Activated CD8-positive, alpha-beta memory T cell treated with anti-CD3 and anti-CD28 coated beads, Interleukin-2, amount 50 U/mL, for 1 hour (primary cell): ENCODE measurements around the gene PITPNB.

Experiments used
- DNase-seq: peaks from one replicate; pipeline ENCODE4 v3.0.0-alpha.2; 2020; ENCODE audit errors: extremely low read depth

The PITPNB gene

DNA sequence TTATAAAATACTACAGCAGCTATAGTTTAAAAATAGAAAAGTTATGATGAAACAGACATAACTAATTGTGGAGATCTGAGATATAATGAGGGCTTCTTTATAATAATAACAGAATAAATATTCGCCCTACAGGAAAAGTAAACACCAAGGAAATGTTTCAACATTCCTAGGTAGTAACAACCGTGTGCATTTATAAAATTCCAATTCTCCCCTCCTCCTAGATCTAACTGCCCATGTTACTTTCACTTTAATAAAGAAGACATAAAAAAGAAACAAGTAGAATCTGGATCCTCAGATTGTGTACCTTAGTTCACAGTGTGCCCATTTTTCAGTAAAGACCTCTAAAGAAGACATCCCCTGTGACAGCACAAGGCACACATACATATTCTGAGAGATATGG is 59.7 kb downstream of the PITPNB start:
- DNase-seq: no peak

DNA sequence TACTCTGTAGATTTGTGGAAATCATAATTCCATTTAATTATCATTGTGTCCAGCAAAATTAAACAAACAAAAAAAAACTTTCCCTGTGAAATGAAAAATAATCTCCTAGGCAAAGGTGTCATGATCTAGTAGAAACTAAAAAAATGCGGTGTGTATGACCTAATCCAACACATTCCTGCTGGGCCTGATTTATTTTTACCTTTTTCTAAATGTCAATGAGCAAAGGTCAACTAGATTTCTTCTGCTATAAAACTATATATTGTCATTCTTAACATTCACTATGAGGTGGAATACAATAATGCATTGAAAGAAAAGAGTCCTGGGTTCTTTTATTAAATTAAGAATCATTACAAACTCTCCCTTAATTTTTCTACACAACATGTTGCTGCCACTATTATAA is 60.4 kb downstream of the PITPNB start:
- no peak for DNase-seq

DNA sequence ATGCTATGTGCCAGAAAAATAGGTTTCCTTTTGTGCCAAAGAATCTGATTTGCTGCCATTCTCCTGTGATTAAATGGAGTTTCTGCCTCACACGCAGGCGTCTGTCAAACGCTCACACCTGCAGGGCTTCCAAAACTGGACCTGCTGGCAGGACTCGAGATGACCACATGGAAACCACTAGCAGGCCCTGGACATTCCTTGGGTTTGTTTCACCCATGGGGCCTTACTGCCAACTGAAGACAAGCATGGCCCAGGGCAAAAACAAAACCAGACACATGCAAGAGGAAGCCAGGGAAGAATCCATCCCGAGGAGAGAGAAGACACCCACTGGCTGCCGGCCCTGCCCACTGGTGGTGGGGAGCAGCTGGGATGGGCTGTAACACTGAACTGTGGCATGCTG is 61.6 kb downstream of the PITPNB start:
- no peak for DNase-seq

DNA sequence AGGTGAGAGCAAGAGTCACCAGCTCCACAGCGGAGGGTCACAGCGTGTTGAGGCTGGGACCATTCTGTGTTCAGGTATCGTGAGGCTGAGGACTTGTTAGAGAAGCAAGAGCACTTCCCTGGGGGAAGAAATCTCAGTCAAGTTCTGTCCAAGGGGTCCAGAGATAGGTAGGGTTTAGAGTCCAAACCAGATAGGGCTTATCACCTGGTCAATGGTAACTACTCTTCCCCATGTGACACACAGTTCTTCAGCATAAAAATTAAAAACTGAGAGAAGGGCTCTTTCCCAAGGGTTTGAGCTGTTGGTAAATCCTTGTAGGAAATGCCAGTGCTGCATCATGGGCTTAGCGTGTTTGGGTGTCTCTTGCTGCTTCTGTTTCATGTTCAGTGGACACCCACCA is 62.7 kb downstream of the PITPNB start:
- no peak for DNase-seq

DNA sequence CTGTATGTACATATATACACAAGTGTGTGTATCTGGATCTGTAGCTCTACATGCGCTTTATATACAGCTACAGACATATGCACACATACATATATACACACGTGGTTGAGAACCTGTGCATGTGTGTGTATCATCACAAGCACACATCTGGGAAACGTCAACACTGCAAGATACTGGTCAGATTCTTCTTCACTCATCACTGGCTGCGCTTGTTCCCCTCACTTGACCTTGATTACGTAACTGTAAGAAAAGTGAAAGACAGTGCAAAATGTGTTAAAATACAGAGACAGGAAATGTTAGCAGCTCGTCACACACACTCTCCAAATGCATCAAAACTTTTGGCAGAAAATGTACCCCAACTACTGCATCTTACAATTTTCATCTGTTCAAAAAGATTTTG is 65.6 kb downstream of the PITPNB start:
- no peak for DNase-seq

DNA sequence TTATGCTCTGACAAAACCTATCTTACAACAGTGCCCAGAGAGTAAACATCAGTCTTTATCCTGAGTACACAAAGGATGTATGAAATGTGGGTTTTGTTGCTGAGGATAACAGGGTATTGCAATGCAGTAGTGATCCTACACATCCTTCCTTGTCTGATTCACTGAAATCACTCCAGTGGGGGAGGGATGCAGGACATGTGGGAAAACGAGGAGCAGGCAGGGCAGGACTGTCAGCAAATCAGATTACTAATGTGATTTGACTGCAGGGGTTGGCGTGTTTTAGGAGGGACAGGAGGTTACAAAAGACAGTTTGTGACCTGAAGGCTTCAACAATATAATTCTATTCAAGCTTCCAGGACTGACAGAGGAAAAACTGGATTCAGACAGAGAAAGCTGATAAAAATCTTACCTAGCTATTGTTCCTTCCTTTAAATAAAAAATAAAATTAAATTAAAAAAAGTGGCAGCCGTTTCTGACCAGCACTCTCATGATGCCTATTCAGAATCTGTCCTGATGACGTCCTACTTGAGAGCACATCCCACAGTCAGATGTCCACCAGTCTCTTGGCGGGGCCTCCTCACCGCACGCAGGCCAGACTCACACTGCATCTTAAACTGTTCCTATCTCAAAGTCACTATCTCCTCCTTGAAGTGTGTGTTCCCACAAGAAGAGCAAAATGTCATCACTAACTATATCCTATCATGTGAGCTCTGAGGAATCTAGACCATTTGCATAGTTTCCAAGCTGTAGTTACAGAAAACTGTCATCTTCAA is 66.9 kb downstream of the PITPNB start:
- DNase-seq: no peak

DNA sequence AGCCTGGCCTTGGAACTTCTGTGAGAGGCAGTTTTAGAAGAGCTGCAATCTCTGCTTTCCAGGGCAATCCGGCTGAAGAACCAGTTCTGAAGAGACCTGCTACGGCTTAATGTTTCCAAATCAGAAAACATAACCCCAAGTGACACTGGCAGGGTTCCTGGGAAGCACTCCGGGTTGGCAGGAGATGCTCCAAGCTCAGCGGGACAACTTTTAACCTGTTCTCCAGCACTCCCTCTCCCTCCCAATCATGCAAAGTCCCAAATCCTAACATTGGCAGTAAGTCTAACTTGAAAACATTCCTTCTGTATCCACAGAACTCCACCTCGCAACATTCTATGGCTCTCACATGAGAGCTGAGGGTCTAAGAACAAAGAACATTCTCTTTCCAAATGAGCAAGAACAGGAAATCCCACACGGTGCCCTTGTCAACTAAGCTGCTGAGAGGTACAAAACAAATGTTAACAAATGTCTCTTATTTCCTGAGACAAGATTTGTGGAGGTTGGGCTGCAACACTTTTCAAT is 69.0 kb downstream of the PITPNB start:
- DNase-seq: no peak

DNA sequence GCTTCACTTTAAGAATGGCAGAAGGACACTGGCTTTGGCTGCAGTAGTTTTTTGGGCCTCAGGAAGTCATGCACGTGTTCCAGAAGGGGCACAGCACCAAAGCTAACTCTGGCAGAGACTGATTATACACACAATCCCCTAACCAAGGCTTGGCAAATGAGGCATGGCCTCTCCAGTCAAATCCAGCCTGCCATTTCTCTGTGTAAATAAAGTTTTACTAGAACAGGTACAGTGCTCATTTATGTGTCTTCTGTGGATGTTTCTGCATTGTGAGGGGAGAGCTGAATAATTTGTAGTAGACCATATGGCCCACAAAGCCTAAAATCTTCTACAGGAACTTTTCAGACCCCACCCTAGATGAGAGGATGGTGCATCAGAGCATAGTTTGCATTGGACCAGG is 71.1 kb downstream of the PITPNB start:
- no peak for DNase-seq

DNA sequence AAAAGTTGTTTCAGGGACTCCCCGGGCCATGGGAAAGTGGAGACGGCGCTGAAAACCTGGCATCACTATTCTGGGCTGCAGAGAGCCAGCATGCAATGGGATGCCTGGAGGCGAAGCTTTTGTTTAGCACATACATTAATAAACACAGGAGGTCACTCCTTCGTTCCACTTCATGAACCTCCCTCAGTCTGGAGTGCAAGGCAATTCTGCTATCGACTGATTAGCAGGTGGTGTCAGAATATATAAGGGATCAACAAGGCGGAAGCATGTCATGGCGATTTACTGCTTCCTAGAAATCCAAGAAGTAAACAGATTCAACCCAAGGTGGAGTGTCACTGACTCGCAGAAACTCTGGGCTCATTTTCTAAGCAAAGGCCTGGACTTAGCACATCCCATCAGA is 72.1 kb downstream of the PITPNB start:
- no peak for DNase-seq

DNA sequence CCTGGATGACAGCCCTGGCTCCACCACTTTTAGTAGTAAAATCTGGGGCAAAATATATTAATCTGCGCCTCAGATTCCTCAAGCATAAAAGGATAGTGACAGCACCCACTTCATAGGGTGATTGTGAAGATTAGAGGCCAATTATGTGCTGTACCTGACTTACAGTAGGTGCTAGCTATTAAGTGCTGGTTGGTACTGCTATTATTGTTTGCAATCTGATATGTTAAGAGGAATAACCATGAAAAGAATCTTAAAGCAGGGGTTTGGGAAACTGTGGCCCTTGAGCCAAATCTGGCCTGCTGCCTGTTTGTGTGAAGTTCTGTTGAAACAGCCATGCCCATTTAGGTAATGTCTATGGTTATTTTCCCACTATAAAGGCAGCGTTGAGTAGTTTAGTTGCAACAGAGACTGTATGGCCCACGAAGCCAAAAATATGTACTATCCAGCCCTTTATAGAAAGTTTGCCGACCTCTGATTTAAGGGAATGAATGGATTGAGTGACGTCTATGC is 72.8 kb downstream of the PITPNB start:
- no peak for DNase-seq

DNA sequence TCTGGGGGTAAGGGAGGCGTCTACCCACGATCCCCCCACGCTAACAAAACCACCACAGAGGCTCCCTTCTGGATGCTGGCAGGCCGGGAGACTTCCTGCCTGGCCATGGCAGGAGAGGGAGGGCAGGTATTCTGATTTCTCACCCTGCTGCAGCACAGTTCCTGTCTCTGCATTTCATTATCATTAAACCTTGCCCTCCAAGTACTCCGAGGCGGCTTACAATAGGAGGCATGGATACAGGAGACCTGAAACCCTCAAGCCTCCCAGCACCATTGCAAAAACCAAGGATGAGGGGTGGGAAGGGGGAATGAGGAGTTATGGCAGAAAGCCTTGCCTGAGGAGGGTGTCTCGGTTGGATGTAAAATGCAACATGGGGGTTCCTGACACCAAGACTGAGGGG is 73.4 kb downstream of the PITPNB start:
- DNase-seq: no peak

DNA sequence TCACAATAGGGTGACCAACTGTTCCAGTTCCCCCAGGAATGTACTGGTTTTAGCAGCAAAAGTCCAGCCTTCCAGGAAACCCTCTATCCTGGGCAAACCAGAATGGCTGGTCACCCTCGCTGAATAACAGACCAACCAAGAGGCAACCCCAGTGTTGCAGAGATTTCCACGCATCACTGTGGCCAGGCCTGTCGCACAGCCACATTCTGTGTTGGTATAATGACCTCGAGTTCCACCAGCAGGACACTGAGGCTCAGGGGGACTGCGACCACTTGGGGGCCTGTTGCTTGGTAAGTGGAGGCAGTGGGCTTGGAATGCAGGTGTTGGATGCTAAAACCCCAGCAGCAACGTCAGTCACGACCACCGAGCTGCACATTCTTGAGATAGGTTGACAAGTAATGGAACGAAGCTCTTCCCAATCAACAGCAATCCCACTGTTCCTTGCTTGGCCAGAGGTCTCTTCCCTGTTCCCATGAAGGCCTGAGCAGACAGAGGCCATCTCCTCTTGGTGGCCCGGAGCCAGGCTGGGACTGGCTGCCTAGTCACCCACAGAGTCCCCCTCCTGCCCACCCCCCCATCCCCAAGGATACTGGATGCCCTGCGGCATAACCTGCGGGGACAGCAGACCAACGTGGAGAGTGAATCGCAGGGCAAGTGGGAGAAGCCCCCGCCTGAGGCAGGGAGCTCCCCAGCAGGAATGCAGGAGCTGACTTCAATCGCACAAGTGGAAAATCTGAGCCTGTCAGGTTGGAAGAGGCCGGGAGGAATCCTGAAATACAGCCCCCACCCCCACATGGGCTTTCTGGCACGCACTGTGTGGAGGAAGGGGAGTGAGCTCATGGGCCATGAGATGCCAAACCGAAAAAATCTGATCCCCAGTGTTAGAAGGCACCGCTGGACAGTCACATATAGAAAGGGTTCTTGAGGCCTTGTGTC is 74.1 kb downstream of the PITPNB start:
- no peak for DNase-seq

DNA sequence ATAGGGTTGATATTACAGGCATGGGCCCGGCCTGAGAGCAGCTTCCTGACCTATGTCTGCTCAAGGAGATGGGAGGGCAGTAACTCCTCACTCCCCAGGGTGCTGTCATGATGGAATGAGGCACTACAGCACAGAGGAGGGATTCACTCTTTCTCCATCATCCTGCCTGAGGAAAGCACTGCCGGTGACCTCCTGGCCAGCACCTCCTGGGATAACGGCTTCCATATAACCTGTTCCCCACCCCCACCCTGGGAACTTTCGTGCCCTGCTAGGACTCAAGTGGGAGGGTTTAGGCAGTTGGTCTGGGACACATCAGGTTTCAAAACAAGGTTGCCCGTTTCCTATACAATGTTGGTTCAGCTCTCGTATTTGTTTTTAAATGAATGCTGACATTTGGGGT is 74.8 kb downstream of the PITPNB start:
- no peak for DNase-seq

DNA sequence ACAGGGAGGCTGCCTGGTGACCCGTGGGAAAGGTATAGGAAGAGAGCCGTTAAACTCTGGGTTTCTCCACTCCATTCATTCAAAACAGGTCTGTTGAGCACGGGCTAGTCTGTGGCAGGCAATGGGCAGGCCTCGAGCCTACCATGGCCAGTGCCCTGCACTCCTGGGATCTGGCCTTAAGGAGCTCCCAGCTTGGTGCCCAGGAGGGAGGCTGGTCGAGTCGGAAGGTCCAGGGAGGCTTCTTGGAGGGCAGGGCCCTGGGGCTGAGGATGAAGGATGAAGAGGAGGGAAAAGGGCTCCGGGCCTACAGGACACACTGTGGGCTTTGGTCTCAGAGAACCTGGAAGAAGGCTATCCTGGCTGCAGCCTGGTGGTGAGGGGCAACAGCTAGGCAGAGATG is 75.6 kb downstream of the PITPNB start:
- no peak for DNase-seq

DNA sequence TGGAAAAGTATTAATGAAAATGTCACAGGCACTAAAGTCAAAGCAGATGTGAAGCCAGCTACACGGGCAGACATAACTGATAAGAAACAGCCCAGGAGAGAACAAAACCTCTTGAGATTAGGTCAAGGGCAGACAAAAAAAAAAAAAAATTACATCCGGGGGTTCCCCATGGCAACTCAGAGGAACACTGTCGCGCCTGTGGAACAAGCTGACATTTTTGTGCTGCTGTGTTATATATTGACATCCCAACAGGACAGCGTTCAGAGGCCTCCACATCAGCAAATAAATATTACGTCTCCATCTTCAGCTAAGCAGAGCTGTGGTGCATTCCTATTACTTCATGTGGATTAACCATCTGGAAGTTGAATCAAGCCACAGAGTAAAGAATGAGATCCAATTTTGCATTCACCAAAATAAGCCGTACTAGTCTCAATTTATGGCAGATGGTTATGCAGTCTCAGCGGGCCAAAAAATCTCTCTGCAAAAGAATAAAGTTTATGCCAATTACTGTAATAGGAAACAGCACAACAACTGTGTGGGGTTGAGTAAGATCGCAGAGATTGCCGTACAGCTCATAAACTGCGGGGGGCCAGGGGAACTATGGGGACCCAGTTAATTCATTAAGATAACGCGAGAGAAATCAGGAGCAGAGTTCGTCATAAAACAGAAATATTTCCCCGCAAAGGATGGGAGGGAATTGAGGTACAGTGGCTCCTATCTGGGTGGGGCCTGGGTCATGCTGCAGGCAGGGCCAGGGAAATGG is 76.2 kb downstream of the PITPNB start:
- no peak for DNase-seq

DNA sequence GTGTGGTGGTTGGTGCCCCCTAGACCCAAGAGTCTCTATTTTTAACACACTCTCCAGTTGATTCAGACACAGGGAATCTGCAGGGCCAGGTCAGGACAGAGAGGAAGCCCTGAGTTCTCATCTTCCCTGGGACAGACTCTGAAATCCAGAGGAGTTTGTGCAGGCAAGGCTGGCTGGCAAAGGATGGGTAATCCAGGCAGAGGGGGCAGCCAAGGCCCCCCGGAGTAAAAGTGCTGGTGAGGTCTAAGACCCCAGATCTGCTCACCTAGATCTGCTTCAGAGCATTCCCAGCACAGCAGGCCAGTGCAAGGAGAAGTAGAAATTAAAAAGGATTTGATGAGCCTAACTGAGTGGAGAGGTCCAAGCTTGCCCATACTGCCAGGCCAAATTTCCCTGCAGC is 76.9 kb downstream of the PITPNB start:
- DNase-seq: no peak

DNA sequence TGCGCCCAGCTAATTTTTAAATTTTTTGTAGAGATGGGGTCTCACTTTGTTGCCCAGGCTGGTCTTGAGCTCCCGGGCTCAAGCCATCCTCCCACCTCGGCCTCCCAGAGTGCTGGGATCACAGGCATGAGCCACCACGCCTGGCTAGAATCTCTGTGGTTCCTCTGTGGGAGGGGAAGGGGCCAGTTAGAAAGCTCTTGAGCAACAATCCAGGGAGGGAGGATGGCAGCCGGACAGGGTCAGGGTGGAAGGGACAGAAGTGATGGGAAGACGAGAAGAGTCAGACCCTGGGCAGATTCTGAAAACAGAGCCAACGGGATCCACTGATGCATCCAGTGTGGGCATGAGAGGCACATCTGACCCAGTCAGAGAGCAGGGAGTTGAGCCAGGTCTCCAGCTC is 78.6 kb downstream of the PITPNB start:
- no peak for DNase-seq

DNA sequence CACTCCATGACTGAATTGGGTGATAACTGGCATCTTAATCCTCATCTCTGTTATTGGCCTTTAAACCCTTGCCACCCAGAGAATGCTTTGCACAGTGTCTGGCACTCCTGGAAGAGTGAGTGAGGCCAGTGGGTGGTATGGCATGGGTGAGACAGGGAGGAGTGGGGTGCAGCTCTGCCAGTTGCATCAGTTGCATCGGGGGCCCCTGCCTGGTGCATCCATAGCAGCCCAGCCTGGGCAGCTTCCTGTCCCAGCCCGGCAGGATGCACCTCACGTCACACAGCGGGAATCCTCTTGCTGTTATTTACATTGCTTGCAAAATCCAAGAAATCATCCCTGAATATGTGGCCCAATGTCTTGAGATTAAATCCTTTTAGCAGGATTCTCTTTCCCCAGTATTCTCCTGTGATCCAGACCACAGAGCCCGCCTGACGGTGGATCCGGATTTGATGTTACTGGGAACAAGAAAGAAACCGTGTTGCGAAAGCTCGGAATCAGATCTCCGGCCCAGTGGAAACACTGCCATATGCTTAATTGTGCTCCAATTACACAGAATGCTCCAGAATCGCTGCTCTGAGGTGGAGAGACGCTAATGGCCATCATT is 79.9 kb downstream of the PITPNB start:
- DNase-seq: no peak

DNA sequence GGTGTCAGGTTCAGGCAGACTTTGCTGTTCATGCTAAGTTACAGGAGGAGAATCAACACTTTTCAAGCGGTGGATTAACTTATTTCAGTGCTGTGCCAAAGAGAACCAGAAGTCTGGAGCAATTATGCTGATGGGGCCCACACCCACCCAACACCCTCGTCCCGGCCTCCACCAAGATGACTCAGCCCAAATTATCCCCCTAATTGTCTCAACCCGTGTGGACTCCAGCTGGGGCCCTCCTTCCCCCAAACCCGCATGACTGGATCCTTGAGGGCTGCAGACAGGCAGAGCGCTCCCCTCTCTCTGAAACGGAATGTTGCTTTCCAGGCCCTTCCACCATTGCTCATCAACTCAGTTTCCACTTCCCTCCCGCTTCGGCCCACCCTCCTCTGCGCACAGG is 82.9 kb downstream of the PITPNB start:
- DNase-seq: no peak

DNA sequence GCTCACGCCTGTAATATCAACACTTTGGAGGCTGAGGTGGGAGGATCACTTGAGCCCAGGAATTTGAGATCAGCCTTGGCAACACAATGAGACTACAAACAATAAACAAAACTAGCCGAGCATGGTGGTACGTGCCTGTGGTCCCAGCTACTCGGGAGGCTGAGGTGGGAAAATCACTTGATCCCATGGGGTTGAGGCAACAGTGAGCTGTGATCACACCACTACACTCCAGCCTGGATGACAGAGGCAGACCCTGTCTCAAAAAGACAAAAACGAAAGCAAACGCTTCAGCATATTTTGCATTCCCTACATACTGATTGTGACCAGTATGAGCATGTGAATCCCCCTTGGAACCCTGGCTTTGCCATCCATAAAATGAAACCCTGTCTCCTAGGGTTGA is 83.6 kb downstream of the PITPNB start:
- no peak for DNase-seq

DNA sequence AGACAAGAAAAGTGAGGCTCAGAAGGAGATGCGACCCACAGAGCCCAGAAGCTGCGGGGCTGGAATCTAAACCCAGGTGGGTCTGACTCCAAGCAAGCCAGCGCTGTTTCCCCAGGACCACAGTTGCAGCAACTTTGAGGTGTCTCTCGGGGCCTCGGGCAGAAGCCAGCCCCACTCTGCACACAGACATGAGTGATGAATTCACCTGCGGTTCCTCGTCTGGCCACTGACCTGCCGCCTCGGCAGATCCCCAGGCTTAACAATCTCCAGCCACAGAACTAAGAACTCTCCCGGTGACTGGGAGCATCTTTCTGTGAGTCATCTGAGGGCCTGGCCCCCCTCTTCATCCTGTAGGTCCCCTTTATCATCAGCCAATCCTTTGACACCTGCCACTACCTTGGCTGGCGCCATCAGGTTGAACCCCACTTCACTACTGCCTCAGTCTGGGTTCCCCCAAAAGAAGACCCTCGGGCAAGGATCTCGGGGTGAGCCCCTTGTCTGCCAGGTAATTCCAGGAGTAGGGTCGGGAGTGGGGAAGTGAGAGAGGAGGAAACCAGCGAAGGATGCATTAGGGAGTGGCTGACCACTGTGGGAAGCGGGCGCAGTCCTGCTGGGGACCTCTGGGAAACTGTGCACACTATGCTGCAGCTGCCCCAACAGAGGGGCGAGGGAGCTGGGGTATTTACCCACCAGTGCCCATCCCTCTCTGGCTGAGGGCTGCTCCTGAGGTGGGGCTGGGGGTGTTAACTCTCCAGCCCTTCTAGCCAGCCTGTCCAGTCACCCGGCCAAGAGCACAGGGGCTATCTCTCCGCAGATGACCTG is 84.5 kb downstream of the PITPNB start:
- no peak for DNase-seq
